ENCODE measurements around the gene ISM1. TPM values are rescaled to one million over a fixed set of nuclear protein-coding genes. Genes with fewer than 3 reads are reported as not detected.

The ISM1 gene
- total and polyA plus RNA-seq, 2 experiments from 2014 or later: 0.15 to 0.63 TPM

DNA sequence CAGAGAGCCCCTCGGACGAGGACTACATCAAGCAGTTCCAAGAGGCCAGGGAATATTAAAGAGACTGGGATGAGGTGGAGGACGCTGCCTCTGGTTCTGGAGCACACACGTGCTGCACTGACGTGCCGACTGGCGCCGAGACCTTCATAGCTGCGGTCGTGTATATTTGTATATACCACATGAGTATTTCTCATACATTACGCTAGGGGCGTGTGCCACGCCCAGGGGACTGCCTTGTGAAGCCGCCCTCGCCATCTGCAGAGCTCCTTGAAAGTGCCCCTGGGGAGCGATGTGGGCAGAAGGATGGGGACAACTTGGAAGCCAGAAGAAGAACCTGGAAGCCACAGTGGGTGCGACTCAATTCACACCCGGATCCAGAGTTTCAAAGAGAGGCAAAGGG is 78.3 kb downstream of the ISM1 start (continued):
- TF ChIP-seq, protein P1, sequence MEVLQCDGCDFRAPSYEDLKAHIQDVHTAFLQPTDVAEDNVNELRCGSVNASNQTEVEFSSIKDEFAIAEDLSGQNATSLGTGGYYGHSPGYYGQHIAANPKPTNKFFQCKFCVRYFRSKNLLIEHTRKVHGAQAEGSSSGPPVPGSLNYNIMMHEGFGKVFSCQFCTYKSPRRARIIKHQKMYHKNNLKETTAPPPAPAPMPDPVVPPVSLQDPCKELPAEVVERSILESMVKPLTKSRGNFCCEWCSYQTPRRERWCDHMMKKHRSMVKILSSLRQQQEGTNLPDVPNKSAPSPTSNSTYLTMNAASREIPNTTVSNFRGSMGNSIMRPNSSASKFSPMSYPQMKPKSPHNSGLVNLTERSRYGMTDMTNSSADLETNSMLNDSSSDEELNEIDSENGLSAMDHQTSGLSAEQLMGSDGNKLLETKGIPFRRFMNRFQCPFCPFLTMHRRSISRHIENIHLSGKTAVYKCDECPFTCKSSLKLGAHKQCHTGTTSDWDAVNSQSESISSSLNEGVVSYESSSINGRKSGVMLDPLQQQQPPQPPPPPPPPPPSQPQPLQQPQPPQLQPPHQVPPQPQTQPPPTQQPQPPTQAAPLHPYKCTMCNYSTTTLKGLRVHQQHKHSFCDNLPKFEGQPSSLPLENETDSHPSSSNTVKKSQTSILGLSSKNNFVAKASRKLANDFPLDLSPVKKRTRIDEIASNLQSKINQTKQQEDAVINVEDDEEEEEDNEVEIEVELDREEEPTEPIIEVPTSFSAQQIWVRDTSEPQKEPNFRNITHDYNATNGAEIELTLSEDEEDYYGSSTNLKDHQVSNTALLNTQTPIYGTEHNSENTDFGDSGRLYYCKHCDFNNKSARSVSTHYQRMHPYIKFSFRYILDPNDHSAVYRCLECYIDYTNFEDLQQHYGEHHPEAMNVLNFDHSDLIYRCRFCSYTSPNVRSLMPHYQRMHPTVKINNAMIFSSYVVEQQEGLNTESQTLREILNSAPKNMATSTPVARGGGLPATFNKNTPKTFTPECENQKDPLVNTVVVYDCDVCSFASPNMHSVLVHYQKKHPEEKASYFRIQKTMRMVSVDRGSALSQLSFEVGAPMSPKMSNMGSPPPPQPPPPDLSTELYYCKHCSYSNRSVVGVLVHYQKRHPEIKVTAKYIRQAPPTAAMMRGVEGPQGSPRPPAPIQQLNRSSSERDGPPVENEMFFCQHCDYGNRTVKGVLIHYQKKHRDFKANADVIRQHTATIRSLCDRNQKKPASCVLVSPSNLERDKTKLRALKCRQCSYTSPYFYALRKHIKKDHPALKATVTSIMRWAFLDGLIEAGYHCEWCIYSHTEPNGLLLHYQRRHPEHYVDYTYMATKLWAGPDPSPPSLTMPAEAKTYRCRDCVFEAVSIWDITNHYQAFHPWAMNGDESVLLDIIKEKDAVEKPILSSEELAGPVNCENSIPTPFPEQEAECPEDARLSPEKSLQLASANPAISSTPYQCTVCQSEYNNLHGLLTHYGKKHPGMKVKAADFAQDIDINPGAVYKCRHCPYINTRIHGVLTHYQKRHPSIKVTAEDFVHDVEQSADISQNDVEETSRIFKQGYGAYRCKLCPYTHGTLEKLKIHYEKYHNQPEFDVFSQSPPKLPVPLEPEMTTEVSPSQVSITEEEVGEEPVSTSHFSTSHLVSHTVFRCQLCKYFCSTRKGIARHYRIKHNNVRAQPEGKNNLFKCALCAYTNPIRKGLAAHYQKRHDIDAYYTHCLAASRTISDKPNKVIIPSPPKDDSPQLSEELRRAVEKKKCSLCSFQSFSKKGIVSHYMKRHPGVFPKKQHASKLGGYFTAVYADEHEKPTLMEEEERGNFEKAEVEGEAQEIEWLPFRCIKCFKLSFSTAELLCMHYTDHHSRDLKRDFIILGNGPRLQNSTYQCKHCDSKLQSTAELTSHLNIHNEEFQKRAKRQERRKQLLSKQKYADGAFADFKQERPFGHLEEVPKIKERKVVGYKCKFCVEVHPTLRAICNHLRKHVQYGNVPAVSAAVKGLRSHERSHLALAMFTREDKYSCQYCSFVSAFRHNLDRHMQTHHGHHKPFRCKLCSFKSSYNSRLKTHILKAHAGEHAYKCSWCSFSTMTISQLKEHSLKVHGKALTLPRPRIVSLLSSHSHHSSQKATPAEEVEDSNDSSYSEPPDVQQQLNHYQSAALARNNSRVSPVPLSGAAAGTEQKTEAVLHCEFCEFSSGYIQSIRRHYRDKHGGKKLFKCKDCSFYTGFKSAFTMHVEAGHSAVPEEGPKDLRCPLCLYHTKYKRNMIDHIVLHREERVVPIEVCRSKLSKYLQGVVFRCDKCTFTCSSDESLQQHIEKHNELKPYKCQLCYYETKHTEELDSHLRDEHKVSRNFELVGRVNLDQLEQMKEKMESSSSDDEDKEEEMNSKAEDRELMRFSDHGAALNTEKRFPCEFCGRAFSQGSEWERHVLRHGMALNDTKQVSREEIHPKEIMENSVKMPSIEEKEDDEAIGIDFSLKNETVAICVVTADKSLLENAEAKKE (CRISPR knock-in tag; IDR thresholded peaks at IDR 0.05): no peak
- TF ChIP-seq NANOG (IDR thresholded peaks at IDR 0.05; ENCODE audit: borderline replicate concordance): no peak
- TF ChIP-seq POLR2AphosphoS5 (IDR thresholded peaks at IDR 0.05; ENCODE audit: low read depth): no peak
- no peak for TF ChIP-seq REST (IDR thresholded peaks at IDR 0.05; ENCODE audit: unreplicated experiment)
- TF ChIP-seq EZH2 (IDR thresholded peaks at IDR 0.05; ENCODE audit: low read depth, unreplicated experiment): no peak

DNA sequence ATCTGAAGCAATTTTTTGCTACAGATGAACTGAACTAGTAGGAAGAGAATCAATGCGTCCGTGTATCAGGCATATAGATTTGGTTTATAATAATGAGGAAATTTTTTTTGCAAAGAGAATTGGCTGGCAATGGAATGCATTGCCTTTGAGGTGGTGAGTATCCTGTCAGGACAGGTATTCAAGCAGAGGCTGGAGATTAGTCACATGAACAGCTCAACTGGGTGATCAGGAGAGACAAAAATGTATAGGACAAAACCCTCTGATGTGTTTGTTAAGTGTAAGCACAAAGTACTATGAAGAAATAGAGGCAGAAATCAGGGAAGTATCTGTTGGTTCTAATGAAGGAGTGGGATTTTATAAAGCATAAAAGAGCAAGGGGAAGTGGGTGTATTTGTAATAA is 80.5 kb downstream of the ISM1 start:
- H3K4me1 Mint-ChIP-seq: no peaks in the 10 kb centered on the region
- no peak overlapping the region for H3K4me2 ChIP-seq
- H3K36me3 ChIP-seq (ENCODE audit: insufficient read depth): no peaks in the 10 kb centered on the region
- H3K36me3 Mint-ChIP-seq (ENCODE audit: low read depth): no peaks in the 10 kb centered on the region
- no peak overlapping the region for H3K4me3 Mint-ChIP-seq
- DNase-seq (ENCODE audit: low spot score) (no peak), ATAC-seq (no peak)
- no peaks in the 10 kb centered on the region; the same call in 2 of the 3 replicates for H3K9me3 Mint-ChIP-seq
- H3K27ac ChIP-seq (ENCODE audit: low read depth): no peak overlapping the region
- H3K79me2 ChIP-seq (replicated peaks; ENCODE audit: insufficient read depth): no peaks in the 10 kb centered on the region
- H3K4me3 ChIP-seq: no peak overlapping the region
- H3K9me2 ChIP-seq (ENCODE audit: insufficient read depth): no peaks in the 10 kb centered on the region
- no peaks in the 10 kb centered on the region for H3K27me3 Mint-ChIP-seq (ENCODE audit: insufficient read depth, low read depth, poor library complexity)
- H3K27me3 ChIP-seq (ENCODE audit: insufficient read depth): no peaks in the 10 kb centered on the region
- no peaks in the 10 kb centered on the region for H3F3A ChIP-seq (replicated peaks; ENCODE audit: low read depth)
- H3K27ac Mint-ChIP-seq: no peak overlapping the region
- H2AFZ ChIP-seq: no peak overlapping the region
- no peaks in the 10 kb centered on the region for H3K4me1 ChIP-seq (ENCODE audit: insufficient read depth)
- no peaks in the 10 kb centered on the region for H4K20me1 ChIP-seq (replicated peaks; ENCODE audit: insufficient read depth)
- TF ChIP-seq CREB1 (CRISPR knock-in tag; IDR thresholded peaks at IDR 0.05; ENCODE audit: low read depth): no peak
- TF ChIP-seq, protein P1 (CRISPR knock-in tag; IDR thresholded peaks at IDR 0.05): no peak
